Mammary epithelial cell (primary cell): ENCODE results near the gene NCBP3.

Experiments
- CTCF ChIP-seq, 2 donors: IDR thresholded peaks in 1 of 2; conservative IDR thresholded peaks in 1 of 2; 2 replicates each; pipeline ENCODE4 v1.5.1; 2011 to 2012; ENCODE audit warnings: inconsistent platforms in 2 of 2, low read length in 2 of 2, mild to moderate bottlenecking in 2 of 2, control low read depth in 1 of 2, low read depth in 1 of 2; ENCODE audit not compliant: insufficient read depth in 1 of 2; ENCODE audit errors: extremely low read depth in 1 of 2
- EZH2 ChIP-seq: IDR thresholded peaks from 2 replicates; pipeline ENCODE4 v1.6.1; 2012; ENCODE audit warnings: low read length, inconsistent platforms, borderline replicate concordance

GRCh38 chr17:3796822-3797170 is 49.2 kb downstream of the NCBP3 start:
- TF ChIP-seq CTCF (conservative IDR thresholded peaks at IDR 0.05 in 1 of 2, IDR thresholded peaks at IDR 0.05 in 1 of 2; ENCODE audit: extremely low read depth in 1 of 2, insufficient read depth in 1 of 2, low read depth in 1 of 2, low read length in 2 of 2), result no peak
- TF ChIP-seq EZH2, result no peak
